ENCODE measurements around the gene USP26.
"Not testable (repeated sequence)": the region's sequence is repeated elsewhere in the genome, so short reads cannot be mapped to it uniquely, and the experiment has no call there.

Gene USP26

GRCh38 chrX:133018229-133018628 lies 78.7 kb downstream of the USP26 start:
- Histone ChIP-seq H3K9me3 (ENCODE audit: control insufficient read depth, low read length) (no peaks in the 10 kb centered on the region), H3K27ac (ENCODE audit: low read depth, low read length, severe bottlenecking) (no peak overlapping the region), H3K4me3 (ENCODE audit: extremely low read depth, insufficient read depth, low read length, poor library complexity, severe bottlenecking) (no peak overlapping the region), H3K36me3 (ENCODE audit: control insufficient read depth, insufficient read depth, low read length) (no peaks in the 10 kb centered on the region), H3K4me1 (ENCODE audit: control insufficient read depth, insufficient read depth, low read length, poor library complexity, severe bottlenecking) (no peaks in the 10 kb centered on the region)
- WGBS, 2 experiments (ENCODE audit: insufficient coverage in 2 of 2), result no CpG with 5 or more reads among the region's 3 CpGs

GRCh38 chrX:133007458-133007857 lies 89.5 kb downstream of the USP26 start:
- no CpG with 5 or more reads among the region's 3 CpGs for WGBS, 2 experiments (ENCODE audit: insufficient coverage in 2 of 2)
- Histone ChIP-seq H3K9me3 (ENCODE audit: control insufficient read depth, low read length) (no peaks in the 10 kb centered on the region), H3K36me3 (ENCODE audit: control insufficient read depth, insufficient read depth, low read length) (no peaks in the 10 kb centered on the region), H3K4me3 (ENCODE audit: extremely low read depth, insufficient read depth, low read length, poor library complexity, severe bottlenecking) (no peak overlapping the region), H3K4me1 (ENCODE audit: control insufficient read depth, insufficient read depth, low read length, poor library complexity, severe bottlenecking) (no peaks in the 10 kb centered on the region), H3K27ac (ENCODE audit: low read depth, low read length, severe bottlenecking) (no peak overlapping the region)

GRCh38 chrX:133005616-133006015 lies 91.3 kb downstream of the USP26 start:
- H3K27ac ChIP-seq (ENCODE audit: low read depth, low read length, severe bottlenecking), result no peak overlapping the region
- no peaks in the 10 kb centered on the region for H3K36me3 ChIP-seq (ENCODE audit: control insufficient read depth, insufficient read depth, low read length)
- no peaks in the 10 kb centered on the region for H3K9me3 ChIP-seq (ENCODE audit: control insufficient read depth, low read length)
- no peaks in the 10 kb centered on the region for H3K4me1 ChIP-seq (ENCODE audit: control insufficient read depth, insufficient read depth, low read length, poor library complexity, severe bottlenecking)
- no CpG with 5 or more reads among the region's 1 CpG for WGBS, 2 experiments (ENCODE audit: insufficient coverage in 2 of 2)
- H3K4me3 ChIP-seq (ENCODE audit: extremely low read depth, insufficient read depth, low read length, poor library complexity, severe bottlenecking), result no peak overlapping the region

DNA sequence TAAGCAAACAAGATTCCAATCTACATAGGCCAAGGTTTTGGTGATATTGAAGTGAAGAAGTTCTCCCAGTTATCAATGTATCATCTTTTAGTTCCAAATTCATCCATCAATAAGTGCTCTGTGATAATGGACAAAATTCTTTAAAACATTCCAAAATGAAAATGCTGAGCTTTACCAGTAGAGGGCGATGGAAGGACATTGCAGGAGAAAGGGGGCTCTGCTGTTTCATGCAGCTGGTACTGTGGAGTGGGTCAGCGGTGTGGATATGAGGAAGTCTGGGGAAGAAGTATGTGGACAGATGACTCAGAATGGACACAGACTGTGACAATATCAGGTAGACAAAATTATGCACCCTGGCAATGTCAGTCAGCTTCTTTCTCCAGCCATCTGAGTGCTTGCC lies 91.9 kb downstream of the USP26 start:
- Histone ChIP-seq H3K4me3 (ENCODE audit: extremely low read depth, insufficient read depth, low read length, poor library complexity, severe bottlenecking) (no peak overlapping the region), H3K4me1 (ENCODE audit: control insufficient read depth, insufficient read depth, low read length, poor library complexity, severe bottlenecking) (no peaks in the 10 kb centered on the region), H3K27ac (ENCODE audit: low read depth, low read length, severe bottlenecking) (no peak overlapping the region), H3K9me3 (ENCODE audit: control insufficient read depth, low read length) (no peaks in the 10 kb centered on the region), H3K36me3 (ENCODE audit: control insufficient read depth, insufficient read depth, low read length) (no peaks in the 10 kb centered on the region)
- WGBS, 2 experiments (ENCODE audit: insufficient coverage in 2 of 2), result no CpG with 5 or more reads among the region's 2 CpGs

GRCh38 chrX:132999209-132999608 lies 97.7 kb downstream of the USP26 start:
- Histone ChIP-seq H3K9me3 (ENCODE audit: control insufficient read depth, low read length) (no peaks in the 10 kb centered on the region), H3K36me3 (ENCODE audit: control insufficient read depth, insufficient read depth, low read length) (no peaks in the 10 kb centered on the region), H3K27ac (ENCODE audit: low read depth, low read length, severe bottlenecking) (no peak overlapping the region), H3K4me3 (ENCODE audit: extremely low read depth, insufficient read depth, low read length, poor library complexity, severe bottlenecking) (no peak overlapping the region), H3K4me1 (ENCODE audit: control insufficient read depth, insufficient read depth, low read length, poor library complexity, severe bottlenecking) (no peaks in the 10 kb centered on the region)
- no CpG with 5 or more reads among the region's 1 CpG for WGBS, 2 experiments (ENCODE audit: insufficient coverage in 2 of 2)

- H3K36me3 ChIP-seq (ENCODE audit: control insufficient read depth, insufficient read depth, low read length), result no peaks in the 10 kb centered on the region
- H3K4me3 ChIP-seq (ENCODE audit: extremely low read depth, insufficient read depth, low read length, poor library complexity, severe bottlenecking), result no peak overlapping the region
- H3K27ac ChIP-seq (ENCODE audit: low read depth, low read length, severe bottlenecking), result no peak overlapping the region
- H3K9me3 ChIP-seq (ENCODE audit: control insufficient read depth, low read length), result no peaks in the 10 kb centered on the region
- no peaks in the 10 kb centered on the region for H3K4me1 ChIP-seq (ENCODE audit: control insufficient read depth, insufficient read depth, low read length, poor library complexity, severe bottlenecking)
- WGBS, 2 experiments (ENCODE audit: insufficient coverage in 2 of 2), result 100% methylated on average over 1 of the region's 2 CpGs; no CpG with 5 or more reads in 1 of the 2 experiments
Measured at GRCh38 chrX:132990835-132991234, 106.1 kb downstream of the USP26 start.

DNA sequence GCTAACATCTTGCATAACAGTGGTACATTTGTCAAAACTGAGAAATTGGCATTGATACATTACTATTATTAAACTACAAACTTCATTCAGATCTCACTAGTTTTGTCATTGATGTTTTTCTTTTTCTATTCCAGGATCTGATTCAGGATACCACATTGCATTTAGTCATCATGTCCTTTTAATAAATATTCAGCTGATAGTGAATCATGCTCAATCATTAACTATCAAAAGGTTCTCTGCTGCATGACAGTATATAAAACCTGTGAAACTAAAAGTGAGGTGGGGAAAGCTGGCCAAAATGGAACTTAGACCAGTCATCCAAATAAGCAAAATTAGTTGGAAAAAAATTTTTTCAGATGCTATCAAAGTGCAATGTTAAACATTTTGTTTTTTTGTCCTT lies 110.4 kb downstream of the USP26 start:
- Histone ChIP-seq H3K27ac (ENCODE audit: low read depth, low read length, severe bottlenecking) (no peak overlapping the region), H3K9me3 (ENCODE audit: control insufficient read depth, low read length) (no peaks in the 10 kb centered on the region), H3K4me1 (ENCODE audit: control insufficient read depth, insufficient read depth, low read length, poor library complexity, severe bottlenecking) (no peaks in the 10 kb centered on the region), H3K36me3 (ENCODE audit: control insufficient read depth, insufficient read depth, low read length) (no peaks in the 10 kb centered on the region), H3K4me3 (ENCODE audit: extremely low read depth, insufficient read depth, low read length, poor library complexity, severe bottlenecking) (no peak overlapping the region)

- Histone ChIP-seq H3K36me3 (ENCODE audit: control insufficient read depth, insufficient read depth, low read length) (no peaks in the 10 kb centered on the region), H3K27ac (ENCODE audit: low read depth, low read length, severe bottlenecking) (no peak overlapping the region), H3K9me3 (ENCODE audit: control insufficient read depth, low read length) (no peaks in the 10 kb centered on the region), H3K4me1 (ENCODE audit: control insufficient read depth, insufficient read depth, low read length, poor library complexity, severe bottlenecking) (no peaks in the 10 kb centered on the region), H3K4me3 (ENCODE audit: extremely low read depth, insufficient read depth, low read length, poor library complexity, severe bottlenecking) (no peak overlapping the region)
- 70 to 90% methylated on average over 2 of the region's 7 CpGs for WGBS, 2 experiments (ENCODE audit: insufficient coverage in 2 of 2)
Measured at GRCh38 chrX:132984058-132984650, 112.8 kb downstream of the USP26 start.

DNA sequence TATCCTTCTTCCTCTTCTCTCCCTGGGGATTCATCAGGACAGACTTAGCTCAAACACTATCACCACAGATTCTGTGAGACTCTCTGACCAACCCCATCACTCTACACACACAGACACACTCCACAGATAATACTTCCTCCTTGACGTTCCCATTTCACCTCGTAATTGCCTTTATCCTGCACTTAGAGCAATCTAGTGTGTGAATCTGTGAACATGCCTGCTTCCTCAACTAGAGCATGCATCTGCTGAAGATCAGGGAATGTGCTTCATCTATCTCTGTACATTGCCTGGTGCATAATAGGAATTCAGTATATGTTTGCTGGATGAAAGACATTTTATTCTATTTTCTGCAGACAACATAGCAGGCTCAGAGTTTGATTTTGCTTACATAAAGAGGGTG lies 113.4 kb downstream of the USP26 start:
- Histone ChIP-seq H3K27ac (ENCODE audit: low read depth, low read length, severe bottlenecking) (no peak overlapping the region), H3K4me3 (ENCODE audit: extremely low read depth, insufficient read depth, low read length, poor library complexity, severe bottlenecking) (no peak overlapping the region), H3K9me3 (ENCODE audit: control insufficient read depth, low read length) (no peaks in the 10 kb centered on the region), H3K4me1 (ENCODE audit: control insufficient read depth, insufficient read depth, low read length, poor library complexity, severe bottlenecking) (no peaks in the 10 kb centered on the region), H3K36me3 (ENCODE audit: control insufficient read depth, insufficient read depth, low read length) (no peaks in the 10 kb centered on the region)
- WGBS, 2 experiments (ENCODE audit: insufficient coverage in 2 of 2), result no CpG with 5 or more reads among the region's 2 CpGs

- H3K36me3 ChIP-seq (ENCODE audit: control insufficient read depth, insufficient read depth, low read length); H3K9me3 ChIP-seq (ENCODE audit: control insufficient read depth, low read length); H3K27ac ChIP-seq (ENCODE audit: low read depth, low read length, severe bottlenecking); H3K4me3 ChIP-seq (ENCODE audit: extremely low read depth, insufficient read depth, low read length, poor library complexity, severe bottlenecking); H3K4me1 ChIP-seq (ENCODE audit: control insufficient read depth, insufficient read depth, low read length, poor library complexity, severe bottlenecking): not testable (repeated sequence)
- WGBS, 2 experiments (ENCODE audit: insufficient coverage in 2 of 2), result no CpG with 5 or more reads among the region's 2 CpGs
Measured at GRCh38 chrX:132980035-132980434, 116.9 kb downstream of the USP26 start.

Measured in mesodermal cell (in vitro differentiated cells).